HG03378 (cell line): ENCODE data around the gene HIGD2B.
A peak's percentile ranks its signal among the peaks of the same experiment; 100 is the strongest.
"Not testable (repeated sequence)": the region's sequence is repeated elsewhere in the genome, so short reads cannot be mapped to it uniquely, and the experiment has no call there.

Source experiments
- ATAC-seq: cut with Tn5 transposase; IDR thresholded peaks from one replicate; pipeline ENCODE4 v1.9.1; 2021; ENCODE audit warnings: mild to moderate bottlenecking, moderate library complexity; ENCODE audit not compliant: unreplicated experiment

The HIGD2B gene

DNA sequence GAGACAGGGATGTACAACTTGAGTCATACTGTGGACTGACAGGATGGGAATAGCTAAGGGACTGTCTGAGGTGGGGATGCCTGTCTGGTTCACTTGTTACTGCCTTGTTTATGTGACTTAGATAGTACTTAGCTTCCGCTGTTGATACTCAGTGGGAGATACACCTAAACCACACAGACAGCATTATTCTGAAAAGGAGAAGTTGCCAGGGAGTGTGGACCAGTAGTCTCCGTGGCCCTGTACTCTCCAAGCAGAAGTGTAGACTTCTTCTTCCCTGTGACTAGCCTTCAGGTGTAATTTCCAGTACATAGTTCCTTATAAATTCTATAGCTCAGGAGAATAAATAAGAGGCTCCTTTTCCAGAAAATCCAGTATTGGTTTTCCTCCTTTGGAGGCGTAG is 5.1 kb downstream of the HIGD2B start:
- ATAC-seq, result no peak

GRCh38 chr15:72676838-72677237 is 9.1 kb downstream of the HIGD2B start:
- no peak for ATAC-seq

- no peak for ATAC-seq
Measured at GRCh38 chr15:72671525-72671924, 14.5 kb downstream of the HIGD2B start.

DNA sequence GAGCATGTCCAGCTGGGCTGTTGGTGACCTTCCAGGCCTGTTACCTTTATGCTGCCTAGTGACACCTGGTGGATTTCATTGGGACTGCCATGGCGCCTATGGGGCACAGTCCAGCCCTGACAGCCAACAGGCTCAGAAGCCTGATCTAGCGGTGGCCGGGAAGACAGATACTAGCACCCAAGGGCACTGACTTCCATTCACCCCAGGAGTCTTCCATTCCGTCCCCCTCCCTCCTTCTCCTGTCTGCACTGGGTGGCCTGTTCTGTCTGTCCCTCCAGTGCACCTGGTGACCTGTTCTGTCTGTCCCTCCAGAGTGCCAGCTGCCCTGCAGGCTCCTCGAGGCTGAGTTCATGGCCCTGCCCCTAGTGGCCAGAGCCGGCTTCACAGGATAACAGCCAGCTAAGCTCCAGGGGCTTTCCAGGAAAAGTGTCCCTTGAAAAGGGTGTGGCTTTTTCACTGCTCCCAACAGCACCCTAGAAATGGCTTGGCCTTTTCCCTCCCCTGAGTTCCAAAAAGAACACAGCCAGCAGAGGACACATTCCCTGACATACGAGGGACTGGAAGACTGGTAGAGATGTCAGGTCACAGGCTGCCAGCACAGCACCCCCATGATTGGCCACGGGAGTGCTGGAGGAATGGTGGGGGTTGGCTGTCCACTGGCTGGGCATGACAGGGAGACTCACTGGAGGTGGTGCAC is 15.2 kb downstream of the HIGD2B start:
- peak; percentile 78 for ATAC-seq

DNA sequence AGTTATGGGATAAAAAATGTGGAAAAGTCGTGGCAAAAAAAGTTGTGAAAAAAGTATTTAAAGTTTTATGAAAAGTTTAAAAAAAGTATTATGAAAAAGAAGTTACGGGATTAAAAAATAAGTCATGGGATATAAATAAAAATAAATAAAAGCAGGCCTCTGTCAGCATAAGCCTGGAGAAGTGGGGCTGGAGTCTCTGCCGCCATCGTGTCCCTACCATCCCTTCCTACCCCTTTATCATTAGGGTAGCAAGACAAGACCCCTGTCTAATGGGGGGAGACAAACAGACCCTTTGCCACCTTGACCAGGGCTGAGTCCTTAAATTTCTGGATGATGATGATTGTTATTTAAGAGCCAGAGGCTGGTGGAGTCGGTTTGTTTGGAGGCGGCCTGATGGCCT is 16.2 kb downstream of the HIGD2B start:
- ATAC-seq, result not testable (repeated sequence)

DNA sequence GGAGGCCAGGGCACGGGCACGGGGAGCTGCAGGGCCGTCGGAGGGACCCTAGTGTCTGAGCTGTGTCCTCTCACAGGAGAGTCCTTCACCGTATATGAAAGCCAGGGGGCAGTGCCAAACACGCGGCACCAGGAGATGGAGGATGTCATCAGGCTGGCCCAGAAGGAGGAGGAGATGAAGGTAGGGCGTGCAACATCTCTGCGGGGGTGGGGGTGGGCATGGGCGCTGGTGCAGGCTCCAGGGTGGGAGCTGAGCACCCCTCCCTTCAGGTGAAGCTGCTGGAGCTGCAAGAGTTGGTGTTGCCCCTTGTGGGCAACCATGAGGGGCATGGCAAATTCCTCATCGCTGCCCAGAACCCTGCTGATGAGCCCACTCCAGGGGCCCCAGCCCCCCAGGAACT is 20.3 kb downstream of the HIGD2B start:
- ATAC-seq, result not testable (repeated sequence)

- ATAC-seq, result not testable (repeated sequence)
Measured at GRCh38 chr15:72663931-72664330, 22.1 kb downstream of the HIGD2B start.

- not testable (repeated sequence) for ATAC-seq
Measured at GRCh38 chr15:72661081-72661480, 24.9 kb downstream of the HIGD2B start.

- ATAC-seq, result not testable (repeated sequence)
Measured at GRCh38 chr15:72656014-72656413, 30.0 kb downstream of the HIGD2B start.

DNA sequence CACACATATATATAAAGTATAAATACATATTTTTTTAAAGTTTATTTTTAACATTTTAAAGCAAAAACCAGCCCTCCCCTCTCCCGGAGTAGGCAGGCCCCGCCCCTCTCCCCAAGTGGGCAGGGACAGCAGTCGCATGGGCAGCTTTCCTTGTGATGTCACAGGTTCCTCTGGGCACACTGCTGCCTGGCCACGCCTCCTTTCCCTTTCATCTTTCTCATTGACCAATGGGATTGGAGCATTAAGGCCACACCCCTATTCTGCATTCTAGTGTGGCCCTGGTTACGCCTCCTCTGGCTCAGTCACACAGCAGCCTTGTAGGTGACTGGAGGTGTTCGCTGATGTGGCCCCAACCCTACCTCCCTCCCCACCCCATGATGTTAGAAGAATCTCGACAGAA is 31.6 kb downstream of the HIGD2B start, which contains the start of gene GOLGA6B:
TSS of gene GOLGA6B (plus strand) at position 301 of the 400 bp plus-strand sequence. CDS start at position 342, 41 bp downstream.
- not testable (repeated sequence) for ATAC-seq

DNA sequence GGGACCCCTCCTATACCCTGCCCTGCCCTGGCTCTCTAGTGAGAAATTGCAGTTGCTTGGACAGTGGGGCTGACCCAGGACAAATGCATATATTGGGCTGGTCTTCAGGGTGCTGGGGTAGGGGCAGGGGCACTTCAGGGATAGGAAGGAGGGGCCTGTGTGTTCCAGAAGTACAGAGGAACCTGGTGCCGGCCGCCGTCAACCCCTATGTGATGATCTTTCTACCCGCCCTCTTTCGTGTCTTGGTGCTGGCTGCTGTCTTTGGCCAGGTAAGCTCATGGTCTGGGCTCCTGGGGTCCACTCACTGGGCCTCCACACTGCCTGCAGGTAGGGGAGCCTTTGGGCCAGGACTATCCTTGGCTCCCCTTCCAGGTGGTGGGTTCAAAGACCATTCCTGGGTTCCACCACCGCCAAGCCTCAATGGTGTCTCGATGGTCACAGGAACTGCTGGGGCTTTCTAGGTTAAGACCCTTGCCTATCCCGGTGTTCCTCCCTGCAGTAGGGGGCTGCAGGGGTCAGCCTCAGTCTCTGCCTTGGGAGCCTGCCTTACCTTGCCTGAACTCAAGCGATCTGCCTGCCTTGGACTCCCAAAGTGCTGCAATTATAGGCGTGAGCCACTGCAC is 37.2 kb downstream of the HIGD2B start:
- ATAC-seq, result not testable (repeated sequence)

DNA sequence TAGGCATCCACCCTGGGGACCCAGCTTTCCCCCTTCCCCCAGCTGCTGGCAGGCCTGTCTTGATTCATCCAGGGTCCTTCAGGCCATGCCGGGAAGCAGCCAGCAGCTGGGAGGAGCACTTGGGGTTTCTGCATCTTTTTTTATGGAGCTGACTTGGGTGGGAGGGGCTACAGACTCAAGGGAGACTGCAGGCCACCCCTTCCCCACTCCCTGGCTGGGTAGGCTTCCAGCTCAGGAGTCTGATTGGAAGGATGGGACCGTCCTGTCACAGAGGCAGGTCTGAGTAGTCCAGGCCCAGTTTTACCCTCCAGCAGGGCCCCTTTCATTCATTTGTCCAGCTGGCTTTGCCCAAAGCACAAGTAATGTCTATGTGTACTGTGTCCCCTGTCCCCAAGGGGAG is 43.7 kb downstream of the HIGD2B start:
- not testable (repeated sequence) for ATAC-seq

DNA sequence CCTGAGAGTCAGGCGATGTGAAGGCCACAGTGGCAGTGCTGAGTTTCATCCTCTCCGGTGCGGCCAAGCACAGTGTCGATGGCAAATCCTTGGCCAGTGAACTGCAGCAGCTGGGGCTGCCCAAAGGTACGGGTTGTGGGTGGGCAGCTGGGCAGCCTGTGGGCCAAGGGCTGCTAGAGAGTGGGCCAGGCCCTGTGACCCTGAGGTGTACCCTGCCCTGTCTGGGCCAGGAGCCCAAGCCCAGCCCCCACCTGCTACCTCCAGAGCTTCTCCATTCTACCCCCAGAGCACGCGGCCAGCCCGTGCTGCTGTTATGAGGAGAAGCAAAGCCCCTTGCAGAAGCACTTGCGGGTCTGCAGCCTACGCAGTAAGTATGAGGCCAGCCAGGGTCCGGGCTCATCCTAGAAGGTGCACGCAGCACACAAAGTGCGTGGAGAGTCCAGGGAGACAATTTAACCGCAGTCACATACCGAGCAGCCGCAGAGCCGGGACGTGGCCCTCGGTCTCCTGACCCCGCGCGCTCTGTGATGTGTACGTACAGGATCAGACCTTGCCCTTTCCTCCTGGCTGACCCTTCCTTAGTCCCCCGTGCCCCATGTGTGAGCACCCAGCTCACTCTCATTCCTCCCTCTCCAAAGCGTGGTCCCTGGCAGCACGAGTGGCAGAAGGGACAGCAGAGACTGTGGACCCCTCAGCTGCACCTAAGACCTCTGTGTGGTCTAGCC is 46.1 kb downstream of the HIGD2B start:
- ATAC-seq, result not testable (repeated sequence)

- not testable (repeated sequence) for ATAC-seq
Measured at GRCh38 chr15:72636519-72637282, 49.3 kb downstream of the HIGD2B start.

- not testable (repeated sequence) for ATAC-seq
Measured at GRCh38 chr15:72629068-72629570, 56.9 kb downstream of the HIGD2B start.

GRCh38 chr15:72628249-72629067 is 57.5 kb downstream of the HIGD2B start:
- ATAC-seq, result not testable (repeated sequence)

DNA sequence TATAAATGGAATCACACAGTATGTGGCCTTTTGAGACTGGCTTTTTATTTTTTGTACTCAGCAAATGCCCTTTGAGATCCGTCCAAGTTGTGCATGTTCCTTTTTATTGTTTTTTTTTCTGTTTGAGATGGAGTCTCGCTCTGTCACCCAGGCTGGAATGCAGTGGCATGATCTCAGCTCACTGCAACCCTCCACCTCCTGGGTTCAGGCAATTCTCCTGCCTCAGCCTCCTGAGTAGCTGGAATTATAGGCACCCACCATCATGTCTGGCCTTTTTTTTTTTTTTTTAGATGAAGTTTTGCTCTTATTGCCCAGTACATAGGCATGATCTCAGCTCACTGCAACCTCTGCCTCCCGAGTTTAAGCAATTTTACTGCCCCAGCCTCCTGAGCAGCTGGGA is 59.8 kb downstream of the HIGD2B start:
- ATAC-seq, result not testable (repeated sequence)
